ENCODE data around the gene DYRK2.

The DYRK2 gene

DNA sequence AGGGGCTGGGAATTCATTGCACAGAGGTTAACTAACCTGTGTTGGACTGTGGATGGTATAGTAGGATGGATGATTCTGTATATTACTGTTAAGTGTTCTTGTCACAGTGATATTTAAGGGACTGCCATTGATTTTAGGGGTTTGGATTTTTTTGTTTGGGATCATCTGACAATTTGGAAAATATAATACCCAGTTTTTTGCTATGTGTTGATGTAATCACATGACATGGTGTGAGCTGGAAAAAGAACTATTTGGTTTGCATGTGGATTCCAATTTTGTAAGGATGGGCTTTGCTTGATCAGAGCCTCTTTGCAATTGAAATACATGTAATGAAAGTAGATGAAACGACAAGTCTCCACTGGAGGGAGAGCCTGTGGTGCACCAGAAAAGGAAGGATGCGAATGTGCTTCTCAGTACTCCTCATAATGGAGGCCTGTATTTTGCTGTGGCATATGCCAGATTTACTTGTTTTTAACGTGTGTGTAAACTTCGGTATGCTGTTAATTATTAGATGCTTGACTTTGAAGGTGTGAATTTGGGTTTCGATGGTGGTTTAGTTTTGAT lies 2.7 kb downstream of the DYRK2 start:
- Mint-ChIP-seq H3K36me3 (ENCODE audit: low read depth) (peaks cover 54% of the 10 kb centered on the region), H3K27ac (peak overlapping the region; percentile 92), H3K4me3 (peak overlapping the region; percentile 87), H3K4me1 (ENCODE audit: low read depth) (peaks cover 74% of the 10 kb centered on the region), H3K9me3 (no peaks in the 10 kb centered on the region), H3K27me3 (no peaks in the 10 kb centered on the region)
- no peak for DNase-seq

DNA sequence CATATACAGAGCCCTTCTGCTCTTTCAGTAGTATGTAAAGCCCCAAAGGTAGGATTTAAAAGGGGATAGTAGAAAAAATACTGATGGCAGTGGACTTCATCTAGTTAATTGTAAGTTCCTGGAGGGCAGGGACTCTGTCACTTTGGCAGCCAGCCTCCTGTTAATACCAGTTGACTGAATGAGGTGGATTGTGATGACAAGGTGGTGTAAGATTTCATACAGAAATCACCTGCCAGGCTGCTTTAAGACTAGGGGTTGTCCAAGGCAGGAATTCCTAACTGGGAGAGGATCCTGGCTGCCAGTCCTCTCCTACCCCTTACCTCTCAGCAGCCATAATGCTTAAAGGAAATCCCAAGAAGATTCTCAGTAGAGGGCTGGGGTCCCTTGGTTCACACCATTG lies 7.3 kb downstream of the DYRK2 start:
- Mint-ChIP-seq H3K27ac (peak overlapping the region; percentile 20), H3K4me1 (ENCODE audit: low read depth) (peaks cover 94% of the 10 kb centered on the region), H3K9me3 (no peaks in the 10 kb centered on the region), H3K4me3 (no peak overlapping the region), H3K27me3 (no peaks in the 10 kb centered on the region), H3K36me3 (ENCODE audit: low read depth) (peaks cover 87% of the 10 kb centered on the region)
- no peak for DNase-seq

DNA sequence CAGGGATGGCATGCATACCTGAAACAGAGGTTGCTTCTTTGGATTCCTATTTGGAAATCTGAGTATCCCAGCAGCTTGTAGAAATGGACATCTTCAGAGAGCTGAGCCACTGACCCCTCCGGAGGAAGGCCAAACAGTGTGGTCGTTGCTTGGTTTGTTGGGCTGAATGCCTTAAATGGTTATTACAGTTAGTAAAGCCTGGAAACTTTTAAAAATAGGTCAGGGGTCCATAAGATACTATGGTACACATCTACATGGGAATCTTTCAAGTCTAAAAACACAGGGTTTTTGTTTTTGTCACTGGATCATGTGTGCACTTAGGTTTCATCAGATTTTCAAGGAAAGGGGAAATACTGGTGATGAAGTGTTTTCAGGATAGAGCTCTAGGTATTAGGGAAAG lies 7.7 kb downstream of the DYRK2 start:
- no peaks in the 10 kb centered on the region for H3K27me3 Mint-ChIP-seq
- H3K4me3 Mint-ChIP-seq: no peak overlapping the region
- peaks cover 87% of the 10 kb centered on the region for H3K36me3 Mint-ChIP-seq (ENCODE audit: low read depth)
- H3K27ac Mint-ChIP-seq: peak overlapping the region; percentile 52
- no peaks in the 10 kb centered on the region for H3K9me3 Mint-ChIP-seq
- DNase-seq: no peak
- H3K4me1 Mint-ChIP-seq (ENCODE audit: low read depth): peaks cover 94% of the 10 kb centered on the region

DNA sequence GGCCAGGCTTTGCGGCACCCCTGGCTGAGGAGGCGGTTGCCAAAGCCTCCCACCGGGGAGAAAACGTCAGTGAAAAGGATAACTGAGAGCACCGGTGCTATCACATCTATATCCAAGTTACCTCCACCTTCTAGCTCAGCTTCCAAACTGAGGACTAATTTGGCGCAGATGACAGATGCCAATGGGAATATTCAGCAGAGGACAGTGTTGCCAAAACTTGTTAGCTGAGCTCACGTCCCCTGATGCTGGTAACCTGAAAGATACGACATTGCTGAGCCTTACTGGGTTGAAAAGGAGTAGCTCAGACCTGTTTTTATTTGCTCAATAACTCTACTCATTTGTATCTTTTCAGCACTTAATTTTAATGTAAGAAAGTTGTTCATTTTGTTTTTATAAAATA lies 9.9 kb downstream of the DYRK2 start:
- no peaks in the 10 kb centered on the region for H3K9me3 Mint-ChIP-seq
- peaks cover 98% of the 10 kb centered on the region for H3K4me1 Mint-ChIP-seq (ENCODE audit: low read depth)
- no peak for DNase-seq
- H3K4me3 Mint-ChIP-seq: no peak overlapping the region
- H3K36me3 Mint-ChIP-seq (ENCODE audit: low read depth): peaks cover 98% of the 10 kb centered on the region
- no peak overlapping the region for H3K27ac Mint-ChIP-seq
- no peaks in the 10 kb centered on the region for H3K27me3 Mint-ChIP-seq

DNA sequence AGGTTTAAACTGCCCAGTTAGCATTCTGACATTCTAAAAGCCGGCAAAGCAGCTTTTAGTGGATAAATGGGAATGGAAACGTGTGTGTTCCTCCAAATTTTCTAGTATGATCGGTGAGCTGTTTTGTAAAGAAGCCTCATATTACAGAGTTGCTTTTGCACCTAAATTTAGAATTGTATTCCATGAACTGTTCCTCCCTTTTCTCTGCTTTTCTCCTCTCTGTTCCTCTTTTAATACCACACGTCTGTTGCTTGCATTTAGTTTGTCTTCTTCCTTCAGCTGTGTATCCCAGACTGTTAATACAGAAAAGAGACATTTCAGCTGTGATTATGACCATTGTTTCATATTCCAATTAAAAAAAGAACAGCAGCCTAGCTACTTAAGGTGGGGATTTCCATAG lies 10.7 kb downstream of the DYRK2 start:
- no peak overlapping the region for H3K4me3 Mint-ChIP-seq
- no peak for DNase-seq
- peaks cover 98% of the 10 kb centered on the region for H3K4me1 Mint-ChIP-seq (ENCODE audit: low read depth)
- H3K36me3 Mint-ChIP-seq (ENCODE audit: low read depth): peaks cover 98% of the 10 kb centered on the region
- H3K27me3 Mint-ChIP-seq: no peaks in the 10 kb centered on the region
- H3K9me3 Mint-ChIP-seq: no peaks in the 10 kb centered on the region
- H3K27ac Mint-ChIP-seq: peak overlapping the region; percentile 23

DNA sequence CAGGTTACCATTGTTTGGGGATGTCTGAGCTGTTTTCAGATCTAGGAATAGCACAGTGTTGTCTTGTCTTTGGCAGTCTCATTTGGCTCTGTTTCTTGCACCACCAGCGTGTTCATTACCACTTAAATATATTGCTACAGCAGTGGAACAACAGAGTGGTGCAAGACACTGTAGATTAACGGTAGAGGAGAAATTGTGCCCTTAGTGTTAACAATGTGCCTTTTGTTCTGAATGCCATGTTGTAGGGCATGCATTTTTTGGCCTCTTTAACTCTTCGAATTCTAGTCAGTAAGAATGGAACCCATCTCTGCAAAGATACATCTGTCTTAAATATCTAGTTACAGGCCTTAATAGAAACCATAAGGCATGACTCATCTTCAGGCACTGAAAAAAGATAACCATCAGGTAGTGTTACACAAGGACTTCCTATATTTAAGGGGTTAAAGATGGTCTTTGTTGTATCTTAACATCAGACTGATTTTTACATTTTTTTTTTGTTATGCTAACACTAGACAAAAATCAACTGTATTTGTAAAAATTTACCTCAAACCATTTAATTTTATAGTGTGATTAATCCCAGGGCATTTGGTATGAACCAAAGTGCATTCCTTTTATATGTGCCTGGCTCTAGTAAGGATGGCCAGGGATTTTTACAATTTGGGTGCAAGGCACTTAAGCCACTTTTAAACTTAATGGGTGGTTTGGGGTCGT lies 12.9 kb downstream of the DYRK2 start:
- no peak for DNase-seq
- H3K27ac Mint-ChIP-seq: peak overlapping the region; percentile 55
- no peaks in the 10 kb centered on the region for H3K9me3 Mint-ChIP-seq
- no peaks in the 10 kb centered on the region for H3K27me3 Mint-ChIP-seq
- peaks cover 87% of the 10 kb centered on the region for H3K36me3 Mint-ChIP-seq (ENCODE audit: low read depth)
- H3K4me3 Mint-ChIP-seq: no peak overlapping the region
- H3K4me1 Mint-ChIP-seq (ENCODE audit: low read depth): peaks cover 92% of the 10 kb centered on the region

DNA sequence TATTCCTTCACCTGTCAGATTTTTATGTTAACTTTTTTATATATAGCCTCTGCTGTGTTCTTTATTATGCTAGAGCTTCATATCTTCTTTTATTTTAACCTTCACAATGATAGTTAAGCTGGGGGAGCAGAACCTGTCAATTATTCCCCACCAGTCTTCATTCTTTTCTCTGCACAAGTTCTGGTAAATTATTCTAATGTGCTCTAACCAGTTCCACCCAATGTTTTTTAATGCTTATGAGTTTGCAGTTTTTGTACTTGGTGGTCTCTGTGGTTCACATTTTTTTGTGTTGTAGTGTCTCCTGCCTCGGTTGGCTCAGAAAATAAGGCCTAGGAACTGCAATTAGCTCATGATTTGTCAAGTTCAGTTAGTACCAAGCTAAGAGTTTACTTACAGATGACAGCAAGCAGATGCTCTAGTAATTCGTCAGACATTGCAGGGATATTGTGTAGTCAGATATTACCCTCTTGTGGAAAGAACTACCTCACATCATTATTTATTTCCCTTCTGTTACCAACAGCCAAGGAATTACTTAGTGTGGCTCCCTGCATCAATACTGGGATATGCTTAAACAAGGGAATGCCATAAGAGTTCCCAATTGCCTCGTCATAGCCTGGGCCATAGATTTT lies 14.5 kb downstream of the DYRK2 start:
- H3K27ac Mint-ChIP-seq: no peak overlapping the region
- no peak overlapping the region for H3K4me3 Mint-ChIP-seq
- no peaks in the 10 kb centered on the region for H3K27me3 Mint-ChIP-seq
- no peak for DNase-seq
- peaks cover 81% of the 10 kb centered on the region for H3K36me3 Mint-ChIP-seq (ENCODE audit: low read depth)
- peaks cover 87% of the 10 kb centered on the region for H3K4me1 Mint-ChIP-seq (ENCODE audit: low read depth)
- H3K9me3 Mint-ChIP-seq: no peaks in the 10 kb centered on the region

DNA sequence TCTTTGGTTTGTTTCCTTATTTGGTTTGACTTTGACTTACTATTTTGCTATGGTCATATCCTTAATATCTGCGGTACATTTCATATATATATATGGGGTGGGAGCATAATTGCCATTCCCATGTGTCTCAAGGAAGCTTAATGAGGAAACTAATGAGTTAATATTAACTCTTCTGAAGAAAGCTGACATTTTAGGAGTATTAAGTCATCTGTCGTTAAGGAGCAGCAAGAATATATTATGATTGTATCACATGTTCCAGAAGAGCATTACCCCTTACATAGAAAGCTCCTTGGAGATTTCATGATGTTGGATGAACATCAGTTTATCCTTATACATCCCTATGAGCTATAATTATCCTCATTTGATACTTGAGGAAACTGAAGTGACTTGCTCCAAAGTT lies 15.6 kb downstream of the DYRK2 start:
- no peak for DNase-seq
- Mint-ChIP-seq H3K4me3 (no peak overlapping the region), H3K27me3 (no peaks in the 10 kb centered on the region), H3K4me1 (ENCODE audit: low read depth) (peaks cover 76% of the 10 kb centered on the region), H3K36me3 (ENCODE audit: low read depth) (peaks cover 70% of the 10 kb centered on the region), H3K9me3 (no peaks in the 10 kb centered on the region), H3K27ac (no peak overlapping the region)

DNA sequence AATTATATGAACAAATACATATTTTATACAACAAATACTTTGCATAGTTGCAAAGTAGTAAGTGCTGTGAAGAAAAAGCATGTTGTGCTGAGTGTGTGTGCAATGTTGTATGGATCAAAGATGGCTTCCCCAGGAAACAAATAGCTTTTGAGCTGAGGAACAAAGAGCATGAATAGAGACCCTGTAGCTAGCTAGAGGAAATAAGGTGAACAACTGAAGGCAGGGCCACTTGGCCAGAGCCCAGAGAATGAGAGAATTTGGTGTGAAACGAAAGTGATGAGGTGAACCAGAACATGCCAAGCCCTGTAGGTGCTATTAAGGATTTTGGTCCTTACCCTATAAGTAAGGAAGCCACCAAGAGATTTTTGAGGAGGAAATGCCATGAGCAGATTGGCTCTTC lies 17.1 kb downstream of the DYRK2 start:
- no peak for DNase-seq
- H3K9me3 Mint-ChIP-seq: no peaks in the 10 kb centered on the region
- peaks cover 74% of the 10 kb centered on the region for H3K4me1 Mint-ChIP-seq (ENCODE audit: low read depth)
- H3K27ac Mint-ChIP-seq: peak overlapping the region; percentile 53
- no peaks in the 10 kb centered on the region for H3K27me3 Mint-ChIP-seq
- H3K36me3 Mint-ChIP-seq (ENCODE audit: low read depth): peaks cover 60% of the 10 kb centered on the region
- H3K4me3 Mint-ChIP-seq: no peak overlapping the region

DNA sequence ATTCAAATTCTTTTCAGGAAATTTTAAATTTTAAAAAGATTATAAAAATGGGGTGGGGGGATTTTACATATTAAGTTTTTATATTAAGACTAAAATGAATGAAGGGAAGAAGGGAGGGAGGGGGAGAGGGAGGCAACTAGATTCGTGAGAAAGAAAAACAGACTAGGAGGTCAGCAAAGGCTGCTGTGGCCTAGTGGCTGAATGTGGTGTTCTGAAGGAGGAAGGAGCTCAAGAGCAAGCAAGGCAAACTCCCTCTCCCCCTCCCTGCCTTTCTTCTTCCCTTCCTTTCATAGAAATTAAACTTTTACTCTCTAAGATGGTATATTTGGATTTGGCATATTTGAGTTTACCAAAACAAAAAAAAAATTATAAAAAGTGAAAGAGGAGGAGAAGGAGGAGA lies 18.1 kb downstream of the DYRK2 start:
- no peak overlapping the region for H3K27ac Mint-ChIP-seq
- H3K4me3 Mint-ChIP-seq: no peak overlapping the region
- no peaks in the 10 kb centered on the region for H3K27me3 Mint-ChIP-seq
- no peak for DNase-seq
- H3K36me3 Mint-ChIP-seq (ENCODE audit: low read depth): peaks cover 51% of the 10 kb centered on the region
- peaks cover 65% of the 10 kb centered on the region for H3K4me1 Mint-ChIP-seq (ENCODE audit: low read depth)
- no peaks in the 10 kb centered on the region for H3K9me3 Mint-ChIP-seq

DNA sequence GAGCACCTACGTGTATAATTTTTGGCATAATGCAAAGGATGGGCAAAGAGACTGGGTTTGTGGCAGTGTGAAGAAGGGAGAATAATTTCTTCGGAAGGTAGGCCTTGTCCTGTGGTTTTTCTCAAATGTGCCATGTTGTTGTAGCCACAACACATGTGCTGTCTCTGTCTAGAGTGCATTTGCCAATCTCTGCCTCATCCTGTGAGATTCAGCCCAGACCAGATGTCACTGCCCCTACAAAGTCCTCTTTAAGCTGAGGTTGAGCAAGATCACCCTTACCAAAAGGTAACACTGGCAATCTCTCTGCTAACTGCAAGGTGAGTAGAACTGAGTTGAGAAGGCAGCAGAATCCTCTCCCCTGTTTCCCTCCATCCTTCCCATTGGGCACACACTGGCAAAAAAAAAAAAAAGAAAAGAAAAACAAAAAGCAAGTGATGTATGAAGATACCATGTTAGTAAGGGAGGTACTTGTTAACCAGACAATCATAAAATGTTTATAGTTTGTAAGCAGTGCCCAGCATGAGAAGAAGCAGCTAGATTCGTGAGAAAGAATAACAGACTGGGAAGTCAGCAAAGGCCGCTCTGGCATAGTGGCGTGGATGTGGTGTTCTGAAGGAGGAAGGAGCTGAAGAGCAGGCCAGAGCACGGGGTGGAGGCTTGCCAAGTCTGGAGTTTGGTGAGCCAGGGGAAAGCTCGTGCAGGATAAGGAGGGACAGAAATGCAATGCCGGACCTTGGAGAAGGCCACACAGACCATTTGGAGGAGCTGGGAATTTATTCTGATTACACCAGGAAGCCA lies 18.9 kb downstream of the DYRK2 start:
- Mint-ChIP-seq H3K4me3 (no peak overlapping the region), H3K36me3 (ENCODE audit: low read depth) (peaks cover 47% of the 10 kb centered on the region), H3K27me3 (no peaks in the 10 kb centered on the region), H3K27ac (no peak overlapping the region), H3K4me1 (ENCODE audit: low read depth) (peaks cover 56% of the 10 kb centered on the region), H3K9me3 (peaks cover 5% of the 10 kb centered on the region)
- no peak for DNase-seq

DNA sequence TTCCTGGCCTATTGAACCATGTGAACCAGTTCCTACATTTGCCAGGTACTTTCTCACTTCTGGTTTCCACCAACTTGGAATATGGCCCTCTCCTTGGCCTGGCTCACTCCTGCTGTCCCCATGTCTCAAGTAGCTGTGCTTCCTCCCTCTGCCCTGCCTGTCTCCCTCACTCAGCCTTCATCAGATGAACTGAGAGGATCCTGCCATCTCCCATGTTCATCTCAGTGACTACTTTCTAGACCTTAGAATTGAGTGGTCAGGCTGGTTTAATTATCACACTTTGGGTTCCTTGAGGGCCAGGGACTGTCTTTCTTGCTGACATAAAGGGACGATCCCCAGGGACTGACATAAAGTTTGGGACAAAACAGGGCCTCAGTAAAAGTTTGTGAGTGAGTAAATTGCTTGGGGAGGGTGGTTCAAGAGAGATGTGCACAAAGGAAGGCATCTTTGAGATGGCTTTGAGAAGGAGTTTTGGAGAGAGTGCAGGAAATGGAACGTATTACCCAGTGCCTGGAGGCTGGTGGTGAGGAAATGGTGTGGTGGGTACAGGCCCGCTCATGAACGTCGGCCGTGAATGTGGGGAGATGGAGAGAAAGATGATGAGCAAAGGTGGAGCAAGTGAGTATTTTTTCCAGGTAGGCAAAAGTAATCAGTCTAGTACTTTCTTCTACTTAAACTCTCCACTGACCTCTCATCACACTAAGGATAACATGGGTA lies 20.8 kb downstream of the DYRK2 start:
- H3K9me3 Mint-ChIP-seq: peaks cover 23% of the 10 kb centered on the region
- H3K4me3 Mint-ChIP-seq: no peak overlapping the region
- H3K36me3 Mint-ChIP-seq (ENCODE audit: low read depth): peaks cover 47% of the 10 kb centered on the region
- peaks cover 40% of the 10 kb centered on the region for H3K4me1 Mint-ChIP-seq (ENCODE audit: low read depth)
- no peaks in the 10 kb centered on the region for H3K27me3 Mint-ChIP-seq
- no peak for DNase-seq
- H3K27ac Mint-ChIP-seq: peak overlapping the region; percentile 42

DNA sequence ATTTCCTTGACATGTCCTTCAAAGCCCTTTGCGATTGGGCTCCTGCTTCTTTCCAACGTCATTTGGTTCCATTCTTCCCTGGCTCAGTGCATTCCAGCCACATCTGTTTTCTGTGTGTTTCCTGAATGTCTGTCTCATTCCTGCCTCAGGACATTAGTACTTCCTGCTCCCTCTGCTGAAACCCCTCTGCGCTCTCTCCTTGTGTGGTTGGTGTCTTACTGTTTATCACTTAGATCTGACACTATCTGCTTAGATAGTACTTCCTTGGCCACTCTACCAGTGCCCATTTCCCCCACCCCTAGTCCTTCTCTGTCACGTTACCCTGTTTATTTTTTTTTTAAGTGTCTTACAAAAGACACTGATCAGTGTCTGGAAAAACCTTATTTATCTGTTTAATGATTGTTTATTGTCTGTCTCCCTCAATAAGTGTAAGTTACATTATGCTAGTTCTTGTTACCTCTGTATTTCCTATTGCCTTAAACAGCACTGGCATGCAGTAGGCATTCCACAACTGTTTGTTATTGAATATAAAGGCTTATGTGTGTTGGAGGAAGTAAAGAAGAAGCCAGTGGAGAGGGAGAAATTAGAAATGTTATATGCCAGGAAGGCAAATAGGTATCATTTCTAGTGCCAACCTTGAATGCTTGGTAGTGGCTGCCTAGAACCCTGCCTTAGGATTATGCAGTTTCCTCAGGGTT lies 21.5 kb downstream of the DYRK2 start:
- no peaks in the 10 kb centered on the region for H3K27me3 Mint-ChIP-seq
- DNase-seq: no peak
- peaks cover 28% of the 10 kb centered on the region for H3K9me3 Mint-ChIP-seq
- H3K36me3 Mint-ChIP-seq (ENCODE audit: low read depth): peaks cover 48% of the 10 kb centered on the region
- no peak overlapping the region for H3K27ac Mint-ChIP-seq
- H3K4me3 Mint-ChIP-seq: no peak overlapping the region
- peaks cover 35% of the 10 kb centered on the region for H3K4me1 Mint-ChIP-seq (ENCODE audit: low read depth)

DNA sequence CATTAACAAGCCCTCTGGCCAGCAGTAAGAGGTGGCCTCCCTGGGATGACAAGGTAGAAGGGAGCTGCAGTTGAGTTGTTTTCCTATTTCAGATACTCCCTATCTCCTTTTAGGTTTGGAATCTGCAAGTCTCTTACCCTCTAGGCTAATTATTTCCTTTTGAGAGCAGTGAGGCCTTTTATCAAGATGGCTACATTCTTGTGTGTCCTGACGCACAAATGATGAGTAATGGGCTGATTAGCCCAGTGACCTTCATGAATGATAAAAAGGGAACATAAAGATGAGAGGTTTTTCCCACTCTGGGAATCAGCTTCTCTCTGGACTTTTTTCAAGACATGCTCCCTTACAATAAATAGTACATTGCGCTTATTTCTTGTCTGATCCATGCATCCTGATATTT lies 22.9 kb downstream of the DYRK2 start:
- H3K27ac Mint-ChIP-seq: no peak overlapping the region

More for the DNA sequence above, 22.9 kb downstream of the DYRK2 start:
- Mint-ChIP-seq H3K36me3 (ENCODE audit: low read depth) (peaks cover 43% of the 10 kb centered on the region), H3K27me3 (no peaks in the 10 kb centered on the region), H3K4me3 (no peak overlapping the region), H3K4me1 (ENCODE audit: low read depth) (peaks cover 38% of the 10 kb centered on the region), H3K9me3 (peaks cover 28% of the 10 kb centered on the region)
- DNase-seq: no peak

Measured in activated T-cell treated with anti-CD3 and anti-CD28 coated beads, Interleukin-2, amount 50 U/mL, for 24 hours (primary cell).